Islet precursor cell (in vitro differentiated cells): ENCODE results near the gene SORCS2.
"Not testable (repeated sequence)": the region's sequence is repeated elsewhere in the genome, so short reads cannot be mapped to it uniquely, and the experiment has no call there.

Source experiments
- DNase-seq: peaks from one replicate; pipeline ENCODE4 v3.0.0-alpha.2; 2018

Gene SORCS2

GRCh38 chr4:7575426-7575825 lies 383.1 kb downstream of the SORCS2 start:
- DNase-seq, result no peak

DNA sequence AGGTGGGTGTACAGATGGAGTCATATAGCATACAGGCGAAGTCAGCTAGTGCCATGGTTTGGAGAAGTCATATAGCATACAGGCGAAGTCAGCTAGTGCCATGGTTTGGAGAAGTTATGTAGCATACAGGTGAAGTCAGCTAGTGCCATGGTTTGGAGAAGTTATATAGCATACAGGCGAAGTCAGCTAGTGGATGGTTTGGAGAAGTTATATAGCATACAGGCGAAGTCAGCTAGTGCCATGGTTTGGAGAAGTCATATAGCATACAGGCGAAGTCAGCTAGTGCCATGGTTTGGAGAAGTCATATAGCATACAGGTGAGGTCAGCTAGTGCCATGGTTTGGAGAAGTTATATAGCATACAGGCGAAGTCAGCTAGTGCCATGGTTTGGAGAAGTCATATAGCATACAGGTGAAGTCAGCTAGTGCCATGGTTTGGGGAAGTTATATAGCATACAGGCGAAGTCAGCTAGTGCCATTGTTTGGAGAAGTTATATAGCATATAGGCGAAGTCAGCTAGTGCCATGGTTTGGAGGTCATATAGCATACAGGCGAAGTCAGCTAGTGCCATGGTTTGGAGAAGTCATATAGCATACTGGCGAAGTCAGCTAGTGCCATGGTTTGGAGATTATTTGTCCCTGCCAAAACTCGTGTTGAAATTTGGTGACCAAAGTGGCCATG lies 385.2 kb downstream of the SORCS2 start:
- not testable (repeated sequence) for DNase-seq

GRCh38 chr4:7581477-7581876 lies 389.1 kb downstream of the SORCS2 start:
- peak; percentile 85 for DNase-seq

GRCh38 chr4:7582313-7583097 lies 390.2 kb downstream of the SORCS2 start:
- no peak for DNase-seq

- no peak for DNase-seq
Observed at GRCh38 chr4:7584098-7584497, 391.8 kb downstream of the SORCS2 start.

DNA sequence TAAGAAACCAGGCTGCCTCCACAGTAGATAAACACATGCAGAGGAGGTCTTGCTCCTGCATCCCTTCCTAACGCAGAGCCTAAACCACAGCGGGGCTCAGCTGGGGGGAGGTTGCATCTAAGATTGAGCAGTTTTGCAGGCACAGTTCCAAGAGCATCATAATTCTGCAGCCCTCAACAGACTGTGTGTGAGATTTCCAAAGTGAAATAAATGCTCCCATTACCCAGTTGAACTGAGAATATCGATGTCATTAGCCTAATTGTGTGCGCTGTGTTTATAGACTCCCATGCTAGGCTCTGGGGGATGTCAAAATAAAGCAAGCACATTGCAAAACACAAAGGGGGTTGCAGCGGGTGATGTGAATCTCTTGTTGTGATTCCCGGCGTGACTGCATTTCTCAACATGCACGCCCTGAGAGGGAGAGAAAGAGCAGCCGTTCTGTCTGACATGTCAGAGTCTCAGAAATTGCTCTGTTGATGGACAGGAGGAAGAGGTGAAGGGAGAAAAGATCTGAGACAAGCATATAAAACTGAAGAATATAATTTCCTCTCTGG lies 392.3 kb downstream of the SORCS2 start:
- no peak for DNase-seq

DNA sequence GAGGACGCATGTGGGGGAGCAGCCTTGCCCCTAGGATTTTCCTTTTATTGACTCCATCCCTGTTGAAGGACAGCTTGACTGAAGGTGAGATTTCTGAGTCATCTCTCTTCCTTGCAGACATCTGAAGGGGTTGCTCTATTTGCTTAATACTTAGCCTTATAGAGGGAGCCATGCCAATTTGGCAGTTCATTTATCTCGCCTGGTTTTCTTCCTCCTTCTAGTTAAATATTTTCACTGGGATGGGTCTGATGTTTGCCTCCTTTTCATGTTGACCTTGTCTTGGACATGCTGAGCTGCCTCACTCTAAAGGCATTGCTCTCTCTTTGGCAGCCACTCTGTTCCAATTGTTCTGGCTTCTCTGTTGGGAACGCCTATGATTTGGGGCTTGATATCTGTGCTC lies 393.4 kb downstream of the SORCS2 start:
- DNase-seq, result no peak

GRCh38 chr4:7587433-7588405 lies 395.4 kb downstream of the SORCS2 start:
- DNase-seq, result no peak

DNA sequence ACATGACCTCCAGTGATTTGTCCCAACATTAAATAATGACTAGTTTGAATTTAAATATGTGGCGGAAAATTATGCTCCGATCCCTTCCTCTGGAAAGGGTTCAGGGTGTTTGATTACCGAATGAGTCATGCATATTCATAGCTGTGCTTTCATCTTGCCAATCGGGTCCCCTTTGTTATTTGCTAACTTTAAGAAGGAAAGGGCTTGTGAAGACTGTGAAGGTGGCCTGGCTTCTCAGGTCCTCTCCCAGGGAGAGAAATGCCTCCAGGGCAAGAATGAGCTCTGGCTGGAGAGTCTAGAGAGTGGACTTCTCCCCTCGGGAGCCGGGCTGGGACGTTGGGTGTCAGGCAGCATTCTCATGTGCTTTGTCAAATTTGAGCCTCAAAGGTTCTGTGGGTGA lies 397.9 kb downstream of the SORCS2 start:
- DNase-seq, result no peak

DNA sequence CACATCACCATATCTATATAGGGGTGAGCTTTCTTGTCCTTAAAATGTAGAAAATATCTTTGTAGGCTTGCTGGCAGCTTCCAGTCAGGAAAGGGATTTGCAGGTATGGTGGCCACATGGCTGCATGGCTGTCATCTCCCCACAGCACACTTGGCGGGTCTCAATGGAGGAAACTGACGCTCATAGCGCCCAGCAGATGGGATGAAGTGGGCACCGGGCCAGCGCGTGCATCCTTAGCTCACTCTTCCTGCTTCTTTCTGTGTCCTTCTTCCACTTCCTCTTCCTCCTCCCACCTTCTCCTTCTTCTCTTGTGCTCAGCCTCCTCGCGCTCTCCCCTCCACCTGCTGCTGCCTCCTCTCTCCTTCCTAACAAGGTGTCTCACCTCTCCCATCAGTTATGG lies 398.6 kb downstream of the SORCS2 start:
- DNase-seq, result no peak

GRCh38 chr4:7591409-7592053 lies 399.2 kb downstream of the SORCS2 start:
- DNase-seq, result no peak

DNA sequence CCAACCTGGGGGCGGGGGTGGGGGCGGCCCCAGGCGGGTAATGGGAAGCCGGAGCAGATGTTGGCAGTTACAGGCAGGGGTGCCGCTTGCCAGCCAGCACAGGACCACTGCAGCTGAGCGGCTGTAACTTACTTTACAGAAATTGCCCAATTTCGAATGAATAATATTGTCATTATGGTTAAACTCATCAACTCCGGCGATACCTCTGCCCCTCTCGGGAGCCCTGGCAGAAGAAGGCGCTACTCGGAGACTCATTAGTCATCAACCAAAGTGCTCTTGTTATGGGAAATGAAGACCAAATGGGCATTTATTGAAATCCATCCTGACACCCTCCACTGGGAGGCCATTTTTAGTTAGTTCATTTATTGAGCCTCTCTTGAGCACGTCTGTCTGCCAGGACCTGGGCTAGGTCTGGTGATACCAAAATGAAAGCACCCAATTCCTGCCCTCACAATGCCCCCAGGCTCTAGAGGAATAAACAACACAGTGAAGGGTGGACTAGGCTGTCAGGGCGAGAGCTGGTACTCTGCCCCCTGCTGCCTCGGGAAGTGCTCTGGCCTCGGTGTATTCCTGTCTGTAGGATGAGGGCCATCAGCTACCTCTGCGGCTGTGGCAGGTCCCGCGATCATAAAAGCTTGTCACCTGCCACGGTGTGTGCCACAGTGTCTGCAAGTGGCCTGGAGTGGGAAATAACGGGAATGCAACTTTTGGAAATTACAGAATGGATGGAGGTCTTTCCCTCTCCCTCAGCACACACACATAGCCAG lies 401.5 kb downstream of the SORCS2 start:
- DNase-seq, result no peak

GRCh38 chr4:7595934-7596461 lies 403.7 kb downstream of the SORCS2 start:
- DNase-seq, result no peak

GRCh38 chr4:7596918-7597606 lies 404.7 kb downstream of the SORCS2 start:
- DNase-seq, result no peak

DNA sequence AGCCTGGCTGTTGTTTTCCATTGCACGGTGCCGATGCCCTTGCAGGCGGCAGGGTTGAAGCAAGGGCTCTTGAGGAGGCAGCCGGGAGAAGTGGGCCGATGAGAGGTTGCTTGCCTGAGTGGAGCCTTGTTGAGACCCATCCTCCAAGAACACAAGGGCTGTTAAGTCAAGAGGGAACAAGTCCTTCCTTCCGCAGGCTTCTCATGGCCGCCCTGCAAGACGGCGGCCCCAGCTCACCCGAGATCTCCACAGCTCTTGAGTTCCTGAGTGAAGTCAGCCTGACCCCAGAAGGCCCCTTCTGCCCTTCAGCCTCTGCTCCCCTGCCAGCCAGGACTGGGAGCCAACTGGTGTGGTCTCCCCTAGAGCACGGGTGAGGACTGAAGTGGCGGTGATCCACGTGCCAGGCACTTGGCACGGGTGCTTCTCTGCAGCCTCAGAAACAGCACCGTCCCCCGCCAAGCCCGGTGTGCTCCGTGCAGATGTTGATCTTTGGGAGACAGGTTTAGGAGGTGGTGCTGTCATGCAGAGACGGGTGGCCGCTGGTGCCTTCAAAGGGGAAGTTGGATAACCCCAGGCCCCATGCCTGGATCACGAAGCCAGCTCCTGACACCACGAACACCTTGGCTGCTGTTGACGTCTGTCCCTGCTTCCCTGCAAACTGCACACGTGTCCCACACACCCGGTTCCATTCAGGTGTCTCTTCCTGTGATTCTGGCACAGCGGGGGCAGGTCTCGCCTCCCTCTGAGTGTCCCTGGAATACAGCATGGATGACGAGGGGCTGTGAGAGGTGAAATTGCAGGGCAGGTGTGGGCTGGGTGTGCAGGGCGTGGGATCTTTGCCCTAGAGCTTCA lies 406.8 kb downstream of the SORCS2 start:
- no peak for DNase-seq

GRCh38 chr4:7600247-7600646 lies 407.9 kb downstream of the SORCS2 start:
- no peak for DNase-seq

DNA sequence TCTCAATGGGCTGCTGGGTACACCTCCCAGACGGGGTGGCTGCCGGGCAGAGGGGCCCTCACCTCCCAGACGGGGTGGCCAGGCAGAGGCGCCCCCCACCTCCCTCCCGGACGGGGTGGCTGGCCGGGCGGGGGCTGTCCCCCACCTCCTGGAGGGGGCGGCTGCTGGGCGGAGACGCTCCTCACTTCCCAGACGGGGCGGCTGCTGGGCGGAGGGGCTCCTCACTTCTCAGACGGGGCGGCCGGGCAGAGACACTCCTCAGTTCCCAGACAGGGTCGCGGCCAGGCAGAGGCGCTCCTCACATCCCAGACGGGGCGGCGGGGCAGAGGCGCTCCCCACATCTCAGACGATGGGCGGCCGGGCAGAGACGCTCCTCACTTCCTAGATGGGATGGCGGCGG lies 409.8 kb downstream of the SORCS2 start:
- not testable (repeated sequence) for DNase-seq

DNA sequence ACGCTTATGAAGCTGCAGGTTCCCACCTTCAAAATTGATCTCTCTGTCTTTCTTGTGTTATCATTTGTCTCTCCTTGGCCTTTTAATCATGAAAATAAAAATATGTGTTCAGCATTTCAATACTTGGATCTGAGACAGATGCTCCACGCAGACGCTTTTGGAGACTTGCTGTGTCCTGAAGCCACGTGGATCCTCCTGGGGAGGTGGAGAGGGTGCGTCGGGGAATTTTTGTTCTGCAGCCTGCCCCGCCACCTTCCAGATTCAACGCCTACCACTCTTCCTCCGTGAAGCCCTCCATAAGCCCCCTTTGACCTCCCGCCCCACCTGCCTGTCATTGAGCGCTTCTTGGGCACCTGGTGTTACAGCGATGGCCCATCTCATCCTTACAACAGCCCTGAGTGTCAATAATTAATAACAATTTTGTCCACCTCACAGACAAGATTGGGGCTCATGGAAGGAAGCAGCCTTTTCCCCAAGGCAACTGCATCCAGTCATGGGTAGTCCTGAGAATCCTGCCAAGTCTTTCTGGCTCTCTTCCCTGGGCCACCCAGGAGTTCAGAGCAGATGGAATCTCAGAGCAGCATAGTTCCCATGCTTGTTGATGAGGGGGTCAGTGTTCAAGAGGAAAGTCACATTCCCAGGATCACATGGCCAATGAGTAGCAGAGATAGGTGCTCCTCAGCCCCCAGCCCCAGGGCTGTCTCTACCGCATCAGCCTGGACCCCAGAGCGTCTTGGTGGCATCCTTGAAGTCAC lies 415.0 kb downstream of the SORCS2 start:
- DNase-seq, result no peak

- DNase-seq, result no peak
Observed at GRCh38 chr4:7608046-7608445, 415.7 kb downstream of the SORCS2 start.
